ENCODE results near the gene ZDHHC13. TPM values are rescaled to one million over a fixed set of nuclear protein-coding genes. Genes with fewer than 3 reads are reported as not detected.

Gene ZDHHC13
- total and polyA plus RNA-seq, 10 donors = 8.2 to 20.4 (median 12.3) TPM

GRCh38 chr11:19208959-19209546, 92.1 kb downstream of the ZDHHC13 start:
- 74 to 90% (median 79%) methylated on average over 3 of the region's 3 CpGs for WGBS, 5 donors
- TF ChIP-seq CTCF (IDR thresholded peaks at IDR 0.05 in 8 of 11, conservative IDR thresholded peaks at IDR 0.05 in 3 of 11) (no peak), POLR2A (IDR thresholded peaks at IDR 0.05) (no peak), POLR2AphosphoS5 (IDR thresholded peaks at IDR 0.05) (no peak)
- Histone ChIP-seq H3K27me3 (replicated peaks in 1 of 7) (no peaks in the 10 kb centered on the region), H3K36me3 (no peaks in the 10 kb centered on the region), H3K4me3 (no peak overlapping the region), H3K27ac (no peak overlapping the region), H3K9me3 (no peaks in the 10 kb centered on the region), H3K4me1 (no peaks in the 10 kb centered on the region)
- no peak for DNase-seq
- intact Hi-C loops (cut with DNase I; ENCODE audit: low total_unique reads) = no loop called here

- WGBS, 5 donors = 72 to 85% (median 80%) methylated on average over 4 of the region's 4 CpGs
- TF ChIP-seq POLR2AphosphoS5 (IDR thresholded peaks at IDR 0.05) (no peak), CTCF (IDR thresholded peaks at IDR 0.05 in 8 of 11, conservative IDR thresholded peaks at IDR 0.05 in 3 of 11) (no peak), POLR2A (IDR thresholded peaks at IDR 0.05) (no peak)
- no peaks in the 10 kb centered on the region for H3K9me3 ChIP-seq
- H3K36me3 ChIP-seq = no peaks in the 10 kb centered on the region
- H3K27me3 ChIP-seq (replicated peaks in 1 of 7) = no peaks in the 10 kb centered on the region
- no peak overlapping the region for H3K4me3 ChIP-seq
- H3K27ac ChIP-seq = no peak overlapping the region
- H3K4me1 ChIP-seq = no peaks in the 10 kb centered on the region
- no peak for DNase-seq
- intact Hi-C loops (cut with DNase I; ENCODE audit: low total_unique reads) = no loop called here
Measured at GRCh38 chr11:19209617-19210370, 92.8 kb downstream of the ZDHHC13 start.

GRCh38 chr11:19216021-19216420, 99.1 kb downstream of the ZDHHC13 start:
- intact Hi-C loops (cut with DNase I; ENCODE audit: low total_unique reads) = no loop called here
- H3K4me3 ChIP-seq = no peak overlapping the region
- DNase-seq = no peak
- H3K9me3 ChIP-seq = no peaks in the 10 kb centered on the region
- no peaks in the 10 kb centered on the region for H3K27me3 ChIP-seq (replicated peaks in 1 of 7)
- no peaks in the 10 kb centered on the region for H3K36me3 ChIP-seq
- TF ChIP-seq POLR2A (IDR thresholded peaks at IDR 0.05) (no peak), CTCF (IDR thresholded peaks at IDR 0.05 in 8 of 11, conservative IDR thresholded peaks at IDR 0.05 in 3 of 11) (no peak), POLR2AphosphoS5 (IDR thresholded peaks at IDR 0.05) (no peak)
- 48 to 69% (median 65%) methylated on average over 4 of the region's 4 CpGs for WGBS, 5 donors
- no peak overlapping the region for H3K27ac ChIP-seq
- no peaks in the 10 kb centered on the region for H3K4me1 ChIP-seq

GRCh38 chr11:19216709-19217374, 99.9 kb downstream of the ZDHHC13 start:
- no peak for DNase-seq
- no peak overlapping the region for H3K27ac ChIP-seq
- no peaks in the 10 kb centered on the region for H3K9me3 ChIP-seq
- no peaks in the 10 kb centered on the region for H3K27me3 ChIP-seq (replicated peaks in 1 of 7)
- TF ChIP-seq CTCF (IDR thresholded peaks at IDR 0.05 in 8 of 11, conservative IDR thresholded peaks at IDR 0.05 in 3 of 11) = no peak
- 57 to 66% (median 58%) methylated on average over 3 of the region's 3 CpGs for WGBS, 5 donors
- intact Hi-C loops (cut with DNase I; ENCODE audit: low total_unique reads) = no loop called here
- H3K4me1 ChIP-seq = no peaks in the 10 kb centered on the region
- H3K36me3 ChIP-seq = no peaks in the 10 kb centered on the region
- no peak overlapping the region for H3K4me3 ChIP-seq

Measured in spleen (tissue), 11 donors.